H1 (cell line): Measurements from ENCODE around the gene ZNF488. TPM values are rescaled to one million over a fixed set of nuclear protein-coding genes. Genes with fewer than 3 reads are reported as not detected.

Experiments
- CTCF ChIA-PET: fragments of 300-600 bp; sonication (Branson Sonifier 250); formaldehyde crosslinking; loops from one replicate; lab custom pipeline; 2021; ENCODE audit not compliant: partially characterized antibody; lab: Charles Lee
- POLR2A ChIA-PET: fragments of 300-600 bp; sonication (Branson Sonifier 250); formaldehyde crosslinking; loops from one replicate; lab custom pipeline; 2021; ENCODE audit warnings: inconsistent platforms; ENCODE audit not compliant: partially characterized antibody; lab: Charles Lee
- DNase-seq, 2 experiments: peaks; one replicate each; pipeline versions ENCODE4 v3.0.0 to v3.0.0-alpha.2; 2010 to 2022; ENCODE audit warnings: low spot score in 2 of 2, low read depth in 1 of 2, mixed read lengths in 1 of 2
- FAIRE-seq: peaks from 2 replicates; lab custom pipeline; 2011; peaks lifted over from hg19 to GRCh38; lab: Jason Lieb, UNC
- H2AFZ ChIP-seq: 2 replicates; pipeline ENCODE4 v1.8.1; 2012; ENCODE audit warnings: low read length, inconsistent platforms
- H2AK5ac ChIP-seq: 2 replicates; pipeline ENCODE4 v1.6.1; 2013; ENCODE audit warnings: low read depth, low read length
- H2BK120ac ChIP-seq: replicated peaks from 2 replicates; pipeline ENCODE3; 2013; ENCODE audit warnings: low read depth, low read length, inconsistent platforms
- H2BK12ac ChIP-seq: 2 replicates; pipeline ENCODE4 v1.6.1; 2013; ENCODE audit warnings: low read depth, low read length
- H2BK15ac ChIP-seq: 2 replicates; pipeline ENCODE4 v1.6.1; 2013; ENCODE audit warnings: low read length
- H2BK20ac ChIP-seq: 2 replicates; pipeline ENCODE4 v1.6.1; 2013; ENCODE audit warnings: low read length
- H2BK5ac ChIP-seq: 2 replicates; pipeline ENCODE4 v1.6.1; 2013; ENCODE audit warnings: low read depth, low read length
- H3K14ac ChIP-seq: 2 replicates; pipeline ENCODE4 v1.6.1; 2013; ENCODE audit warnings: inconsistent platforms; ENCODE audit not compliant: insufficient read length
- H3K18ac ChIP-seq: 2 replicates; pipeline ENCODE4 v1.6.1; 2013; ENCODE audit warnings: low read length; ENCODE audit errors: extremely low read depth
- H3K23ac ChIP-seq: 2 replicates; pipeline ENCODE4 v1.6.1; 2013; ENCODE audit warnings: inconsistent platforms; ENCODE audit not compliant: insufficient read length
- H3K23me2 ChIP-seq: 2 replicates; pipeline ENCODE4 v1.6.1; 2013; ENCODE audit warnings: low read depth, low read length
- H3K27ac ChIP-seq: 2 replicates; pipeline ENCODE4 v1.6.1; 2011; ENCODE audit warnings: low read depth, low read length, inconsistent platforms
- H3K27me3 ChIP-seq, 4 experiments: replicated peaks in 1 of 4; 1 replicate in 1 of 4; 2 replicates in 3 of 4; pipeline versions ENCODE4 v1.6.1 to v1.8.1; 2011 to 2013; ENCODE audit warnings: low read length in 3 of 4, mild to moderate bottlenecking in 3 of 4, inconsistent platforms in 2 of 4, mixed read lengths in 2 of 4, moderate library complexity in 1 of 4; ENCODE audit not compliant: control insufficient read depth in 3 of 4, insufficient read depth in 3 of 4; ENCODE audit errors: extremely low read depth in 1 of 4
- H3K36me3 ChIP-seq, 4 experiments: 2 replicates each; pipeline versions ENCODE4 v1.6.1 to v1.8.1; 2011 to 2013; ENCODE audit warnings: mild to moderate bottlenecking in 4 of 4, low read length in 3 of 4, moderate library complexity in 2 of 4, control low read depth in 1 of 4, inconsistent platforms in 1 of 4; ENCODE audit not compliant: insufficient read depth in 4 of 4, control insufficient read depth in 2 of 4
- H3K4ac ChIP-seq: replicated peaks from 2 replicates; pipeline ENCODE3; 2013; ENCODE audit warnings: low read length, low read depth, mixed read lengths, inconsistent platforms; ENCODE audit not compliant: insufficient read length
- H3K4me1 ChIP-seq, 4 experiments: replicated peaks in 1 of 4; 1 replicate in 1 of 4; 2 replicates in 3 of 4; pipeline versions ENCODE4 v1.6.1 to v1.8.1; 2011 to 2013; ENCODE audit warnings: low read length in 3 of 4, inconsistent platforms in 2 of 4, mixed read lengths in 1 of 4; ENCODE audit not compliant: insufficient read depth in 4 of 4, control insufficient read depth in 3 of 4
- H3K4me2 ChIP-seq, 2 experiments: 2 replicates each; pipeline versions ENCODE4 v1.6.1 to v1.8.1; 2011 to 2013; ENCODE audit warnings: low read depth in 2 of 2, low read length in 2 of 2, control low read depth in 1 of 2, inconsistent platforms in 1 of 2, mild to moderate bottlenecking in 1 of 2; ENCODE audit not compliant: insufficient read depth in 1 of 2
- H3K4me3 ChIP-seq, 4 experiments: fragments of 200-600, 300-600 bp in 1 of 4; sonication (generic), shearing (Covaris generic), sonication (Bioruptor Twin) in 1 of 4; 2 replicates each; pipeline versions ENCODE4 v1.5.1 to v1.8.1; 2011 to 2016; ENCODE audit warnings: low read length in 4 of 4, low read depth in 3 of 4, control low read depth in 2 of 4, inconsistent platforms in 2 of 4, mild to moderate bottlenecking in 2 of 4, mixed read lengths in 1 of 4, moderate library complexity in 1 of 4; ENCODE audit not compliant: insufficient read depth in 2 of 4; ENCODE audit errors: extremely low read depth in 1 of 4
- H3K56ac ChIP-seq: replicated peaks from 2 replicates; pipeline ENCODE3; 2013; ENCODE audit warnings: low read depth, mild to moderate bottlenecking, mixed read lengths, low read length, inconsistent platforms; ENCODE audit not compliant: insufficient read length
- H3K79me1 ChIP-seq: 2 replicates; pipeline ENCODE4 v1.6.1; 2013; ENCODE audit warnings: low read depth, low read length, control low read depth
- H3K79me2 ChIP-seq, 2 experiments: 2 replicates each; pipeline versions ENCODE4 v1.6.1 to v1.8.1; 2012 to 2013; ENCODE audit warnings: low read length in 2 of 2, mild to moderate bottlenecking in 2 of 2, inconsistent platforms in 1 of 2; ENCODE audit not compliant: insufficient read depth in 2 of 2, control insufficient read depth in 1 of 2
- H3K9ac ChIP-seq, 4 experiments: replicated peaks in 1 of 4; 1 replicate in 1 of 4; 2 replicates in 3 of 4; pipeline versions ENCODE4 v1.6.1 to v1.8.1; 2011 to 2013; ENCODE audit warnings: low read depth in 3 of 4, low read length in 3 of 4, control low read depth in 2 of 4, mild to moderate bottlenecking in 2 of 4, moderate library complexity in 2 of 4, inconsistent platforms in 1 of 4; ENCODE audit errors: extremely low read depth in 1 of 4
- H3K9me3 ChIP-seq, 2 experiments: 2 replicates each; pipeline versions ENCODE4 v1.6.1 to v1.8.1; 2012 to 2013; ENCODE audit warnings: mild to moderate bottlenecking in 2 of 2, moderate library complexity in 2 of 2, control low read depth in 1 of 2, inconsistent platforms in 1 of 2, low read depth in 1 of 2, low read length in 1 of 2, mixed read lengths in 1 of 2; ENCODE audit not compliant: insufficient read depth in 2 of 2
- H4K20me1 ChIP-seq, 2 experiments: replicated peaks in 1 of 2; 2 replicates each; pipeline versions ENCODE3 to v1.8.1; 2011 to 2013; ENCODE audit warnings: inconsistent platforms in 2 of 2, low read length in 2 of 2, mild to moderate bottlenecking in 1 of 2; ENCODE audit not compliant: insufficient read depth in 2 of 2, control insufficient read depth in 1 of 2
- H4K5ac ChIP-seq: 2 replicates; pipeline ENCODE4 v1.6.1; 2013; ENCODE audit warnings: low read length, low read depth, mixed read lengths, inconsistent platforms; ENCODE audit not compliant: insufficient read length
- H4K8ac ChIP-seq: 2 replicates; pipeline ENCODE4 v1.8.0; 2013; ENCODE audit warnings: mild to moderate bottlenecking, moderate library complexity, low read length, inconsistent platforms; ENCODE audit not compliant: insufficient read depth; ENCODE audit errors: extremely low read depth
- H4K91ac ChIP-seq: replicated peaks from 2 replicates; pipeline ENCODE3; 2013; ENCODE audit warnings: low read length, mixed read lengths, inconsistent platforms; ENCODE audit not compliant: insufficient read length
- ATF2 ChIP-seq: IDR thresholded peaks from 2 replicates; pipeline ENCODE4 v1.6.1; 2012; ENCODE audit warnings: low read length, inconsistent platforms
- CBX5 ChIP-seq: fragments of 300-800, 300-1000 bp; sonication (generic); IDR thresholded peaks from 2 replicates; pipeline ENCODE4 v1.7.1; 2016; ENCODE audit warnings: antibody characterized with exemption, low read length, low read depth
- CREB1 ChIP-seq: IDR thresholded peaks from 2 replicates; pipeline ENCODE4 v1.6.1; 2012; ENCODE audit warnings: inconsistent platforms
- HDAC6 ChIP-seq: IDR thresholded peaks from one replicate; pipeline ENCODE4 v1.7.1; 2012; ENCODE audit warnings: low read depth, mild to moderate bottlenecking, inconsistent platforms, low read length, moderate library complexity
- JUND ChIP-seq: IDR thresholded peaks from 2 replicates; pipeline ENCODE4 v1.6.1; 2011; ENCODE audit warnings: mild to moderate bottlenecking, improper control_type of control experiment, low read length
- PHF8 ChIP-seq: fragments of 200-600 bp; sonication (generic); conservative IDR thresholded peaks from 2 replicates; pipeline ENCODE4 v1.7.1; 2012; ENCODE audit warnings: low read depth, mild to moderate bottlenecking, inconsistent platforms, low read length, moderate library complexity
- POLR2A ChIP-seq, 2 experiments: IDR thresholded peaks; 1 replicate in 1 of 2; 2 replicates in 1 of 2; pipeline ENCODE4 v1.6.1; 2011; ENCODE audit warnings: low read depth in 2 of 2, low read length in 2 of 2, mild to moderate bottlenecking in 2 of 2; ENCODE audit errors: control extremely low read depth in 1 of 2
- POU5F1 ChIP-seq: IDR thresholded peaks from 2 replicates; pipeline ENCODE4 v1.6.1; 2011; ENCODE audit warnings: low read depth, mild to moderate bottlenecking, low read length, moderate library complexity
- RFX5 ChIP-seq: IDR thresholded peaks from 2 replicates; pipeline ENCODE4 v1.6.1; 2011; ENCODE audit warnings: low read depth, low read length, improper control_type of control experiment, borderline replicate concordance
- RNF2 ChIP-seq: fragments of 200-900, 300-1000 bp; sonication (generic); IDR thresholded peaks from 2 replicates; pipeline ENCODE4 v1.7.1; 2016; ENCODE audit warnings: borderline replicate concordance, low read depth, mild to moderate bottlenecking, antibody characterized with exemption, low read length; ENCODE audit not compliant: poor library complexity, severe bottlenecking; ENCODE audit errors: missing control alignments
- SIX5 ChIP-seq: IDR thresholded peaks from 2 replicates; pipeline ENCODE4 v1.6.1; 2011; ENCODE audit warnings: mild to moderate bottlenecking, low read depth, low read length
- TAF7 ChIP-seq: optimal IDR thresholded peaks from 2 replicates; pipeline ENCODE3; 2011; ENCODE audit warnings: low read depth, mild to moderate bottlenecking, inconsistent platforms, low read length, moderate library complexity, borderline replicate concordance
- TCF12 ChIP-seq: IDR thresholded peaks from 2 replicates; pipeline ENCODE4 v1.6.1; 2011; ENCODE audit warnings: low read depth, mild to moderate bottlenecking, low read length
- YY1 ChIP-seq: IDR thresholded peaks from 2 replicates; pipeline ENCODE4 v1.6.1; 2011; ENCODE audit warnings: low read depth, mild to moderate bottlenecking, low read length
- WGBS, 2 experiments: shearing (Covaris generic) in 1 of 2; methylation state at CpG; one replicate each; pipeline versions ENCODE4 v1.1.6 to v1.1.7; 2013 to 2015; ENCODE audit warnings: low lambda C conversion rate in 2 of 2, mixed read lengths in 2 of 2, inconsistent platforms in 1 of 2, low coverage in 1 of 2, missing lambda C conversion rate in 1 of 2; ENCODE audit not compliant: insufficient replicate concordance in 2 of 2, insufficient coverage in 1 of 2, insufficient read length in 1 of 2; ENCODE audit errors: extremely low coverage in 1 of 2, missing lambda C conversion rate in 1 of 2; 5-methylcytosine and 5-hydroxymethylcytosine counted together
- polyA plus RNA-seq, 7 experiments: library from polyadenylated mRNA; depleted of rRNA in 3 of 7; stranded (reverse) in 5 of 7; unstranded in 2 of 7; fragments of >200 nt in 5 of 7; fragments of 200-250 nt in 2 of 7; gene quantifications; 1 replicate in 5 of 7; 2 replicates in 1 of 7; 4 replicates in 1 of 7; pipeline versions ENCODE4 v1.2.1 to v1.2.3, GENCODE V29; 2011 to 2013; ENCODE audit warnings: missing spikeins in 2 of 7, mixed read lengths in 2 of 7
- total RNA-seq: library from RNA; stranded (reverse); fragmentation: NEBNext Ultra II Directional; extraction: Animal tissue kit (Norgen Biotek cat#: 25700); gene quantifications from 2 replicates; pipeline ENCODE4 v1.2.1, GENCODE V29; 2021

Gene ZNF488
- total and polyA plus RNA-seq, 2 of the 8 experiments (the other 6 are each of a cell fraction or from before 2014, with no cell fraction given): 7.9 to 11.4 TPM

DNA sequence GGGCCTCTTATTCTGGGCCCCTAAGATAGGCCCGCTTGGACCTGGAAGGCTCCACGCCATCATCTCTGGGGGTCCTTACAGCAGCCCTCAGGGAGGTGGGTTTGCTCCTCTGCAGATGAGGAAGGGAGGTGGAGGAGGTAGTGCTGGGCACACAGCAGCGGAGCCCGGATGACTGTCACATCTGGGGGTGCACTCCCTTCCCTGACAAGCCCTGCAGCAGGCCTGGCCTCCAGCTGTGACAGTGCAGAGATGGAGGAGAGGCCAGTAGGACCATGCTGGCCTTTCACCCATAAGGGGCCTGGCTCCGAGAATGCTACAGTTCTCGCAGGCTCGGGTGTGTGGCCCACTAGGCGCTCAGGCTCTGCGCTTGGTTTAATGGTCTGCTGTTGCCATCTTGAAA is 52.6 kb downstream of the ZNF488 start:
- H2AK5ac ChIP-seq: no peak overlapping the region
- no peak overlapping the region for H3K4me2 ChIP-seq
- H3K4me3 ChIP-seq: no peak overlapping the region
- no peak overlapping the region for H4K8ac ChIP-seq
- H3K14ac ChIP-seq: no peak overlapping the region
- H3K79me1 ChIP-seq: no peaks in the 10 kb centered on the region
- no peak overlapping the region for H4K91ac ChIP-seq
- no peaks in the 10 kb centered on the region for H3K23me2 ChIP-seq
- FAIRE-seq (no peak), DNase-seq (no peak)
- WGBS, 2 experiments: 96% methylated on average over 7 of the region's 9 CpGs; no CpG with 5 or more reads in 1 of the 2 experiments
- H3K4me1 ChIP-seq: no peaks in the 10 kb centered on the region
- no peaks in the 10 kb centered on the region; a peak in 1 of 7 replicates for H3K27me3 ChIP-seq
- H2BK12ac ChIP-seq: no peak overlapping the region
- ChIA-PET POLR2A (no interaction called here), CTCF (no interaction called here)
- no peak overlapping the region for H4K5ac ChIP-seq
- no peak overlapping the region for H3K18ac ChIP-seq
- no peak overlapping the region for H2AFZ ChIP-seq
- no peak overlapping the region for H2BK5ac ChIP-seq
- no peak overlapping the region for H3K9ac ChIP-seq
- no peak overlapping the region for H3K56ac ChIP-seq
- no peak overlapping the region for H3K4ac ChIP-seq
- H3K27ac ChIP-seq: no peak overlapping the region
- no peak overlapping the region for H2BK15ac ChIP-seq
- H3K23ac ChIP-seq: no peak overlapping the region
- no peak overlapping the region for H2BK120ac ChIP-seq
- H3K79me2 ChIP-seq: no peaks in the 10 kb centered on the region
- no peaks in the 10 kb centered on the region; a peak in 1 of 8 replicates for H3K36me3 ChIP-seq
- H3K9me3 ChIP-seq: no peaks in the 10 kb centered on the region
- H2BK20ac ChIP-seq: no peak overlapping the region
- peaks cover 0 to 4% of the 10 kb centered on the region in 2 experiments for H4K20me1 ChIP-seq
- TF ChIP-seq TCF12 (no peak), POU5F1 (no peak), PHF8 (no peak), SIX5 (no peak), ATF2 (no peak), RFX5 (no peak), YY1 (no peak), JUND (no peak), CBX5 (no peak), HDAC6 (no peak), POLR2A (IDR thresholded peaks at IDR 0.05; ENCODE audit: control extremely low read depth in 1 of 2, low read depth in 2 of 2, low read length in 2 of 2) (no peak), TAF7 (no peak), RNF2 (no peak), CREB1 (no peak)
